DLD1 (cell line): ENCODE results near the gene EXOC3L1.

ENCODE experiments used
- in situ Hi-C: cut with HindIII; loops from 2 replicates; pipeline ENCODE4 v1.10.0; 2017; ENCODE audit warnings: low sequenced_read_pairs

The EXOC3L1 gene

GRCh38 chr16:67190041-67190440 is at the start of gene EXOC3L1:
EXOC3L1 (minus strand) TSS chr16:67190136; CDS start chr16:67189676, 460 bp downstream.
- in situ Hi-C loops, result no loop called here

GRCh38 chr16:67238806-67239470 is 49.0 kb upstream of the EXOC3L1 start:
- in situ Hi-C loops, result no loop called here

DNA sequence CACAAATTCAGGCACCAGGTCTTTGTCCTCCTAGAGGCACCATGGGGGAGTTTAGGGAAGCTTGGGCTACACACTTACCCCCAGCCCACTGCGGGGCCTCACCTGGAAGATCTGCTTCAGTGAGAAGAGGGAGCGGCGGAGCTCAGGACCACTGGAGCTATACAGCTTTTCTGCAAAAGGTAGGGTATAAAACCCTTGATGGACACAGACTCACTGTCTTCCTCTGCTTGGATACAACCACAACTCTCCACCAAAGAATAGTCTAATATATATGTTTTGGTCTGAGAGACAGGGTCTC is 48.3 kb upstream of the EXOC3L1 start:
- in situ Hi-C loops, result no loop called here

GRCh38 chr16:67237396-67238277 is 47.7 kb upstream of the EXOC3L1 start:
- in situ Hi-C loops, result no loop called here

DNA sequence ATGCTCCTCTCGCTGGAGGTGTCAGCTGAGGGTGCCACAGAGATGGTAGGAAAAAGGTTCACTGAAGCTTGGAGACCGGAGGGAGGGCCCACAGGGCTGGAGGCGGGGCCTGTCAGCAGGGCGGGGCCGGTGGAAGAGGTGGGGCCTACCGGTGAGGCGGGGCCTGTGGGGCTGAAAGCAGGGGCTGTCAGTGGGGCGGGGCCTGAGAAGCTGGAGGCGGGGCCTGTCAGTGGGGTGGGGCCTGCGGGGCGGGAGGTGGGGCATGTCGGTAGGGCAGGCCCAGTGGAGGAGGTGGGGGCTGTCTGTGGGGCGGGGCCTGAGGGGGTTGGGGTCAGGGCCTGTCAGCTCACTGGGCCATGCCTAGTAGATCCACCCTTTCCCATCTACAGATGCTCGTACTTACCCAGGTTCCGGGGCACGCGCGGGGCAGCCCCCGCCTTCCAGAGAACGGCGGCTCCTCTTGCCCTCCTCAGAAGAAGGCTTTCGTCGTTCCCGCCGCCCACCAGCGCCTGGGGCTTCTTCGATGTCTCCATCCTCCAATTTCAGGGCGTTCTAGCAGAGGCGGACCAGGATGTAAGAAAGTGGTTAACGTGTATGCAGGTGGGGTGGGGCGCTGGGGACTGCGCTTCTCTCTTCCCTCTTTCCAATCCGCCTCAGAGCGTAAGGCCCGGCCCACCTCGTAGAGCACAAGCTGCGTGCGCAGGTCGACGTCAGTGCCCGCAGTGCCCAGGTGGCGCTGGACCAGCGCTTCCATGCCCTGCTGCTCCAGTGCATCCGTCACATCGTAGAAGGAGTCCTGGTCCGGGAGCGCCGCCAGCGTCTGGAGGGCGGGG is 46.8 kb upstream of the EXOC3L1 start:
- in situ Hi-C loops, result no loop called here

DNA sequence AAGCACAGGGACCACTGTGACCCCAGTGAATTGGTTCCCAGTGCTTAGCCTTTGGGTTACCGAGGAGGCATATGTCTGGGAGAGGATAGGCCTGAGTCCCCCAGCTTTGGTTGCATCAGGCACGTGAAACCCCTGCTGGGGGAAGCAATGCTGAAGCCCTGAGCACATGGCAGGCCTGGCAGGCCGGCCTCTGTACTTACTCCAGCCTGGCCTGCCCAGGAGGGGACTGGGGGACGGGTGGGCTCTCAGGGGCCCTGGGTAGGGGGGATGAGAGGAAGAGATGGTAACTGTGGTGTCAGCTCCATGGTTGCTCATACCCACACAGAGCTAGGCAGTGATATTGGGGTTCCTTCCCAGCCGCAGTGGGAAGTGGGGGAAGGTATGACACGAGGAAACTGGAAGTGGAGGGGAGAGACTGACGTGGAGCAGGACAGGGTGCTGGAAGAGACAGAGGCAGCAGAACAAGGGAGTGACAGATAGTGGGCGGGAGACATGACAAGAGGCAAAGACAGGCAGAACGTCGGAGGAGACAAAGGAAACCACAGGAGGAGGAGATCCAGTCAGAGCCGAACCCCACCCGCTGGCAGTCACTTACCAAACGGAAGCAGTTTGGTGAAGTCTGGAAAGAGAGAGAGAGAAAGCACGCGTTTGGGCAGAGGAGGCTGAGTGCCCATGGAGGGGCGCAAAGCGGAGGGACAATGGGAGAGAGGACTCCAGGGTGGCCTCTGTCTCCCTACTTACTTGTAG is 46.1 kb upstream of the EXOC3L1 start:
- in situ Hi-C loops, result no loop called here

DNA sequence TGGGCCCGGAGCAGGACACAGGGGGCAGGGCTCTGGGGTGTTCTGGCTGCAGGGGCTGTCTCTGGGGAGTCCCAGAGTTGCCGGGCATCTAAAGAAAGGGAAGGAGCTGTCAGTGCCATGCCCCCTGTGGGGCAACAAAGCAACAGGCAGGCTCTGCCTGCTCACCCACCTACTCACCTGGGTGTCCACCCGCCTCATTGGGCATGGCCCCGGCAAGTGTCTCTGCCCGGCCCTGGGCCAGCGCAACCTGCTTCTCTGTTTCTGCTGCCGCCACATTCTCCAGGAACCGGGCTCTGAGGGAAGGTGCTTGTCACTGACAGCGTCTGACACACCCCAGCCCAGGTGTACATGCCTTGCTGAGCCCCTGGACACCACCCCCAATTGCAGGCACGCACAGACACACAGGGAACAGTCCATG is 44.3 kb upstream of the EXOC3L1 start:
- in situ Hi-C loops, result no loop called here

GRCh38 chr16:67233596-67233995 is 43.7 kb upstream of the EXOC3L1 start:
- in situ Hi-C loops, result no loop called here

DNA sequence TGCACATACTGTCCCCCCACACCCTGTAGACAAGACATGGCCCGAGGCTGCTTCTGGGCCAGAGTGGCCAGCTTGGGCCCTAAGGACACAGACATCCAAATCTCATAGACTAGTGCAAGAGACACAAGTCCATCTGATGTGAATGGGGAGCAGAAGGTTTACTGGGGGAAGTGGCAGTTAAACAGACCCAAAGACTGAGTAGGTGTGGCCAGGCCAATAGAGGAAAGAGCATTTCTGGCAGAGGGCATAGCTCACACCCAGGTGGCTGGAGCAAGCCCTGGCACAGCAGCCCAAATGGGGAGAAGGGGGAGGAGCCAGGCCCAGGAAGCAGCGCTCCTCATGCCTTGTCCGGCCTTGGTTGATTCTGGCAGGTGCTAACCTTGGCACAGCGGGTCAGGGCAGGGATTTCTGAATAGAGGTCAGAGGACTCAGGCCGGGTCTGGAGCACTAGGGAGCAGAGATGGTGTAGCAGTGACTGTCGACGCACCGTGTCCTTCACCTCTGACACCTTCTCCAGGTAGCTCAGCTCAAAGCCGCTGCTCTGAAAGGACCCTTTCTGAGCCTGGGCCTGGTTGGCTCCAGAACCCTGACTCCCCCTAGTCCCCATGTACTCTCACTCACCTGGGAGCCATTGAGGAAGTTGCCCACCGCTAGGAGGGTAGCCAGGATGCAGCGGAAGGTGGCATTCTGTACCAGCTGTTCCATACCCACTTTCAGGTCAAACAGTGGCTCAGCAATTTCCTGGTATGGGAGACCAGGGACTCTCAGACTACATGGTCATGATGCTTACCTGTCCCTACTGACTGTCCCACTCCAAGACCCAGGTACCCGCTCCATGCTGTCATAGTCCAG is 41.1 kb upstream of the EXOC3L1 start:
- in situ Hi-C loops, result no loop called here

- in situ Hi-C loops, result no loop called here
These were observed 40.2 kb upstream of the EXOC3L1 start for GRCh38 chr16:67229906-67230808.

GRCh38 chr16:67228905-67229304 is 39.0 kb upstream of the EXOC3L1 start:
- in situ Hi-C loops, result no loop called here

- in situ Hi-C loops, result no loop called here
These were observed 38.3 kb upstream of the EXOC3L1 start for GRCh38 chr16:67228034-67228785.

GRCh38 chr16:67227567-67227921 is 37.6 kb upstream of the EXOC3L1 start:
- in situ Hi-C loops, result no loop called here

- in situ Hi-C loops, result no loop called here
These were observed 37.0 kb upstream of the EXOC3L1 start, which contains the start of gene TMEM208 for GRCh38 chr16:67226804-67227566. TMEM208 (plus strand) TSS chr16:67227130; CDS start chr16:67227219, 89 bp downstream.

DNA sequence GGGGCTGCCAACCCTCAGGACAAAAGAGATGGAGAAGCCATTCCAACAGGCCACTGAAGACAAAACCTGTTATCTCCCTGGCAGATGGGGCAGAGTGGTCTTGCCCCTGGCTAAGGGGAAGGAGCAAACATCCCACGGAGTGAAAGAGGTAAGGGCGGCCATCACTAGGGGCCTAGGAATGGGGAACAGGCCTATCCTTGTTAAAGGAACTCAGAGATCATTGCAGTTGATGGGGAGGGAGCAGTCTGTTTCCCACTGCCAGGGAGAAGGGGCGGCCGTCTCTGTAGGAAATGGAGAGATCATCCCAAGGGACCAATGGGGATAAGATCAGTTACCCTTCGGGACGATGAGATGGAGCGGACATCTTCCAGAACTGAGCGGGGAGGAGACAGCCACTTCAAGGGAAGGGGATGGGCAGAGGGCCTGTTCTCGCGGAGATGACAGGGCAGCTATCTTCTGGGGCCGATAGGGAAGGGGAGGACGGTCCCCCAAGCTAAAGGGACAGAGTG is 36.4 kb upstream of the EXOC3L1 start:
- in situ Hi-C loops, result no loop called here

DNA sequence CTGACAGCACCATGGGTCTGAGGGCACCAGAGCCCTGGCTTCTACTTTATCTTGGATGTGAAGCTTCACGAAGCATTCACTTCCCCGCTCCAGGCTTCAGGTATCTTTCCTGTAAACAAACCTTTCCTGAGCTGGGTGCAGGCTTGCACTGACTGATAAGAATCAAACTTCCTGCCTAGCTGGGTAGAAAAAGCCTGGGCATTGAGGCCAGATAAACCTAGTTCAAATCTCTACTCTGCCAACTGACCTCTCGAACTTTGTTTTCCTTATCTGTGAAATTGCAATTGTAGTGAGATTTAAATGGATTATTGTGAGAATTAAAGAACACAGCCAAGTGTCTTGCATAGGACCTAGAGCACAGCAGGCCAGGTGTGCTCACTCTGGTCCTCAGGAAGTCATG is 34.1 kb upstream of the EXOC3L1 start:
- in situ Hi-C loops, result no loop called here
